ENCODE results near the gene SPNS1. TPM values are rescaled to one million over a fixed set of nuclear protein-coding genes. Genes with fewer than 3 reads are reported as not detected.
"Not testable (repeated sequence)": the region's sequence is repeated elsewhere in the genome, so short reads cannot be mapped to it uniquely, and the experiment has no call there.

SPNS1 gene
- total RNA-seq, 2 donors from 2014 or later, result 22.4 to 24.9 TPM

DNA sequence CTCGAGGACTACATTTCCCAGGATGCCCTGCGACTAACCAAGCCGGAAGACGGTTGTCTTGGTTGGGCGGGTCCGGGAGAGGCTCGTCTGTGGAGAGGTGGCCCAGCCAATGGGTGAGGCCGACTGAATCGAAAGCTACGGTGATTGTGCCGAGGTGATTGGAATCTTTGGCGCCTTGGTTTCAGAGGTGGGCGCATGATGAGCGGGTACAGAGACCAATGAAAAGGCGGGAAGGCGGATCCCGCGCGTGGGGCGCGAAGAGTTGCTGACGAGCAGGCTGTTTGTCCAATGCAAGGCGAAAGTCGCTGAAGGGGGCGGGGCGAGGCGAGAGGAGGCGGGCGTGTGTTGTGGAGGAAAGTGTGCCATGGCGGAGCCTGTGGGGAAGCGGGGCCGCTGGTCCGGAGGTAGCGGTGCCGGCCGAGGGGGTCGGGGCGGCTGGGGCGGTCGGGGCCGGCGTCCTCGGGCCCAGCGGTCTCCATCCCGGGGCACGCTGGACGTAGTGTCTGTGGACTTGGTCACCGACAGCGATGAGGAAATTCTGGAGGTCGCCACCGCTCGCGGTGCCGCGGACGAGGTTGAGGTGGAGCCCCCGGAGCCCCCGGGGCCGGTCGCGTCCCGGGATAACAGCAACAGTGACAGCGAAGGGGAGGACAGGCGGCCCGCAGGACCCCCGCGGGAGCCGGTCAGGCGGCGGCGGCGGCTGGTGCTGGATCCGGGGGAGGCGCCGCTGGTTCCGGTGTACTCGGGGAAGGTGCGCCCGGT lies 23.7 kb upstream of the SPNS1 start, which contains the start of gene NFATC2IP:
Gene NFATC2IP (plus strand): TSS at position 290 of the 762 bp plus-strand sequence. CDS start 75 bp downstream, at position 365.
- DNase-seq (ENCODE audit: low spot score), result peak; percentile 100
- intact Hi-C loops (cut with DNase I), result no loop called here

DNA sequence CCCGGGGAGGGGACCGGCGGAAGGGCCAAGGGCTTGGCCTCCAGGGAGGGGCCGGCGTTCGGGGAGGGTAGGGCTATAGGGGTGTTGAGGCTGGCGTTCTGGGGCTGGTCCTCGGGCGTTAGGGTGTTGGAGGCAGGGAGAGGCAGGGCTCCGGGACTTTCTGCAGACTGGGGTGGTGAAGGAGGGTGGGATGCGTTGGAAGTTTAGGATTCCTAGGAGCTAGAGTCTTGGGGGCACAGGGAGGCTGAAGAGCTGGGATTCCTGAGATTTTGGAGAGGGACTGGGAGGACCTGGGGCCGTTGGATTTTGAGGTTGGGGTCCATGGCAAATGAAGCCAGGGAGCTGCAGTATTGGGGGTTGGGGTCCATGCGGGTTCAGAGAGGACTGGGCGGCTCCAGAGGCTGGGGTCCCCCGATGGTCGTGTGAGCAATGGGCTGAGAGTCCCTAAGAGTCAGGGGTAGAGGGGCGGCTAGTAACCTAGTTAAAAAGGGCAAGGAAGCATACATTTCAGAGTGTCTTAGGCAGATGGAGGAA lies 23.1 kb upstream of the SPNS1 start:
- intact Hi-C loops (cut with DNase I), result no loop called here
- no peak for DNase-seq (ENCODE audit: low spot score)

DNA sequence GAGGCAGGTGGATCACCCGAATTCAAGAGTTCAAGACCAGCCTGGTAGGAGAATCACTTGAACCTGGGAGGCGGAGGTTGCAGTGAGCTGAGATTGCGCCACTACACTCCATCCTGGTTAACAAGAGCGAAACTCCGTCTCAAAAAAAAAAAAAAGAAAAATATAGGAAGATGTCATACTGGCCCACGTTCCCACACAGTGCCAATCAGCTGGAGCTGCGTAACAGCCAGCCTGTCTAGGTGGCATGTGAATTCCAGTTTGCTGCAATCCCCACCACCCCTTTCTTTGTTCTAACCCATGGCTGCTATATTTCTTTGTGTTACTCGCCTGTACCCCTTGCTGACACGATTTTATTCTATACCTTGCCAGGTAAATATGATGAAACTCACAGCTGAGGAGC lies 16.4 kb upstream of the SPNS1 start:
- intact Hi-C loops (cut with DNase I), result no loop called here
- DNase-seq (ENCODE audit: low spot score), result no peak

DNA sequence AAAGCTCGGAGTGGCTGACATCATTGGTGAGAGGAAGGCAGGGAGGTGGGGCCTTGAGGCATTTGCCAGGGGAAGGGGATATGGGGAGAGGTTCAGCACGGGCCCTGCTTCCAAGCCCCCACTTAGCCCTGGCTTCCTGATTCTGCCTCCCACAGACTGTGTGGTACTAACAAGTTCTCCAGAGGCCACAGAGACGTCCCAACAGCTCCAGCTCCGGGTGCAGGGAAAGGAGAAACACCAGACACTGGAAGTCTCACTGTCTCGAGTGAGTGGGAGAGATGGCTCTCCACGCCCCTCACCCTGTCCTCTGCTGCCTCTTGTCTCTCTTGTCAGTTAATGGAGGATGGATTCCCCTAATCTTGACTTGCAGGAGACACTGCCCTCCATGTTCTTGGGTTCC lies 15.7 kb upstream of the SPNS1 start:
- DNase-seq (ENCODE audit: low spot score), result no peak
- intact Hi-C loops (cut with DNase I), result no loop called here

DNA sequence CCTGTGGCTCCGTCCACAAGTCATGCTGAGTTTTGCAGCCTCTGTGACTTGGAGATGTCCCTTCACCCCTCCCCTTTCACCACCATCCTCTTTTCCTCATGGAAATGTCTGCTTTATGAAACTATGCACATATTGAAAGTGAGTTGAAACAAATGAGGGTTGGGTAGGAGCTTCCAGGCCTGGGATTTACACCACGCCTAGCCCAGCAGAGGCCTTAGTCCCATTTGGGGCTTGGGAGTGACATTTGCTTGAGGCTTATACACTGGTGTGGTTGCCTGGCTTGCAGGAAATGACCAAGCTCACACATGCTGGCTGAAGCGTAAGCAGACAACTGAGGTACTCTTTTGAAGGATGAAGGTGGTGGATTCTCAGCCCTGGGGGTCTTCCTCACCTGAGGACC lies 10.5 kb upstream of the SPNS1 start:
- no peak for DNase-seq (ENCODE audit: low spot score)
- intact Hi-C loops (cut with DNase I), result no loop called here

DNA sequence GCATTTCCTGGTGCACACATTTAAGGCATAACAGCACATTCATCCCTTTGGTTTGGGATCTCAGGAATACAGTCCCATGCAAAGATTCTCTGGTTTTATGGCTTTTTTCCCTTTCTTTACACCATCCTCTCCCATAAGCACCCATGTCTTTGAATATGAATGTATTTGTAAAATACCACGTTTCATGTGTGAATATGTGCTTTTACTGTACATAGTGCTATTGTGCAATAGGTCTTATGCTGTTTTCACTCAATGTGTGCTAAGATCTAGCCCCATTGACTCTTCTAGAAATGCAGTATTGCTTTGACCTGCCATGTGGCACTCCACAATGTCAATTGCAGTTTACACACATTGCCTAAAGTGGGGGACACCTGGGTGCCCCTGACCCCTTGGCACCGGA lies 10.1 kb upstream of the SPNS1 start:
- DNase-seq (ENCODE audit: low spot score), result no peak
- intact Hi-C loops (cut with DNase I), result no loop called here

DNA sequence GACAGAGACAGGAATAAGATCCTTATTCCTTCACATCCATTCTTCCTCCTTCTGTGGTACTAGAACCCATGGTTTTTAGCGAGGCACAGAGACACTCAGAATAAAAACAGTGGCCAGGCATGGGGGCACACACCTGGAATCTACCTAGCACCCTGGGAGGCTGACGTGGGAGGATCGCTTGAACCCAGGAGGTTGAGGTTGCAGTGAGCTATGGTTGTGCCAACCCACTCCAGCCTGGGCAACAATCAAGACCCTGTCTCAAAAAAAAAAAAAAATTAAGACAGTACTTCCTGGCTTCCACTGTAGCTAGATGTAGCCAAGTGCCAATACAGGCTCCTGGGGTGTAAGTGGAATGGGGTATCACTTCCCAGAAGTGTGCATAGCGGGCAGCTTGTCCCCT lies 7.4 kb upstream of the SPNS1 start:
- DNase-seq (ENCODE audit: low spot score), result no peak
- intact Hi-C loops (cut with DNase I), result no loop called here

DNA sequence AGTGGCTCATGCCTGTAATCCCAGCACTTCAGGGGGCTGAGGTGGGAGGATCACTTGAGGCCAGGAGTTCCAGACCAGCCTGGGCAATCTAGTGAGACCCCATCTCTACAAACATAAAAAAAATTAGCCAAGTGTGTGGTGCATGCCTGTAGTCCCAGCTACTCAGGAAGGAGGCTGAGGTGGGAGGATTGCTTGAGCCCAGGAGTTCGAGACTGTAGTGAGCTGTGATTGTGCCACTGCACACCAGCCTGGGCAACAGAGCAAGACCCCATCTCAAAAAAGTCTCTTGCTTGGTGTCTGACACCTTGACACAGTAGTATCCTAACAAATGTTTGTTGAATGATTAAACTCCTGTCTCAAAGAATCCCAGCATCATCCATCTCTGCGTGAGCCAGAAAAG lies 4.9 kb upstream of the SPNS1 start:
- DNase-seq (ENCODE audit: low spot score); intact Hi-C loops (cut with DNase I): not testable (repeated sequence)

DNA sequence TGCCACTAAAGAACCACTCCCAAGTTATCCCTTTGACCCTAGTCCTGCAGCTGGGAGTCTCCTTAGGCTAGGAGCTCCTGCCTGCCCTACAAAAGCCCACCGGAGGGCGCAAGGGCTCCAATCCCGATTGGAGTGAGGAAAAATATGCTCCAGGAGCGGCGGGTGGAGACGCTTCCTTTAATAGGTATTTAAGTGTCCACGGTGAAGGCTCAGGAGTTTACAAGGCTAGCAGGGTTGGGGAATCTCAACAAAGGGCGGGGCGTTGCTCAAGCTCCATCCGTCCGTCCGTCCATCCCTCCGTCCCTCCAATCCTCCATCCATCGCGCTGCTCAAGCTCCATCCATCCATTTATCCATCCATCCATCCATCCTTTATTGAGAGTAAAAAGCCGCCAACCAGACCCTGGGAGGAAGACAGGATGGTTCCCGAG lies 556 bp upstream of the SPNS1 start:
- DNase-seq (ENCODE audit: low spot score), result peak; percentile 88
- intact Hi-C loops (cut with DNase I), result no loop called here

DNA sequence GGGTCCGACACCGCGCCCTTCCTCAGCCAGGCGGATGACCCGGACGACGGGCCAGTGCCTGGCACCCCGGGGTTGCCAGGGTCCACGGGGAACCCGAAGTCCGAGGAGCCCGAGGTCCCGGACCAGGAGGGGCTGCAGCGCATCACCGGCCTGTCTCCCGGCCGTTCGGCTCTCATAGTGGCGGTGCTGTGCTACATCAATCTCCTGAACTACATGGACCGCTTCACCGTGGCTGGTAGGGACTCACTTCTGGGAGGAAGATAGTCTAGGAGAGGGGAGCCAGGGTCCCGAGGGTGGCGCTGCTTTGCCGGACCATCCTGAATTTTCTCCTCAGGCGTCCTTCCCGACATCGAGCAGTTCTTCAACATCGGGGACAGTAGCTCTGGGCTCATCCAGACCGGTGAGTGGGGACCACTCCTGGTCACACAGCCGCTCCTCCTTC lies 601 bp downstream of the SPNS1 start:
- intact Hi-C loops (cut with DNase I), result no loop called here
- DNase-seq (ENCODE audit: low spot score), result no peak

DNA sequence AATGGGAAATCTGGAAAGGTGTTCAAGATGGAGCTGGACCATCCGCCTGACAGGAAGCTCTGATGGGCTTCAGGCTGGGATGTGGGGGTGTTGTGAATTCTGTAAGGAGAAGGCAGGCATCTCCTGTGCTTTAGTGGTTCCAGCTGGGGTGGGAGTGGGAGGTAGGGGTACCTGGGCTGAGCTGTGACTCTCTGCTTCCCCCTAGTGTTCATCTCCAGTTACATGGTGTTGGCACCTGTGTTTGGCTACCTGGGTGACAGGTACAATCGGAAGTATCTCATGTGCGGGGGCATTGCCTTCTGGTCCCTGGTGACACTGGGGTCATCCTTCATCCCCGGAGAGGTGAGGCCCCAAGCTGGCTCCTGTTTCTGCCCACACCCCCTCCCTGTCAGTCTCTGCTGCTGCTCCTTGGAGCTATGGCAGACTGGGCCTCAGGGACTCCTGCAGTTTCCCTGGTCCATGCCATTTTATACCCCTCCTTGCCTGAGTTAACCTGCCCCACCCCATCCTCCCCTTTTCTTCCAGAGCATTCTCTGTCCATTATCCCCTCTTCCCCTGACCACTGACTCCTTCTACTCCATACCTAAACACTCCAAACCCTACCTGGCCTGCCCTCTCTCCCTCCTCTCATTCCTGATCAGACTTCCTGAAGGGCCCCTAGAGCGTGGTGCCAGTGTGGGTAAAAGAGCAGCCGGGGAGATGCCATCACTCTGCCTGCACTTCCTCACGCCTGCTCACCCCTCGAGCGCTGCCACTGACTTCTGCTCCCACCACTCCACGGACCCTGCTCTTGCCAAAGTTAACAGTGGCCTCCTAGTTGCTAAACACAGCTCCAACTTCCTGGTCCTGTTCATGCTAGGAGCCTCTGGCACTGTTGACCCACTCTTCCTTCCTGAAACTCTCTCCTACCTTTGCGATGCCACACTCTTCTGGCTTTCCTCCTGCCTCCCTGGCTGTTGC lies 3.4 kb downstream of the SPNS1 start:
- DNase-seq (ENCODE audit: low spot score), result no peak
- intact Hi-C loops (cut with DNase I), result no loop called here

DNA sequence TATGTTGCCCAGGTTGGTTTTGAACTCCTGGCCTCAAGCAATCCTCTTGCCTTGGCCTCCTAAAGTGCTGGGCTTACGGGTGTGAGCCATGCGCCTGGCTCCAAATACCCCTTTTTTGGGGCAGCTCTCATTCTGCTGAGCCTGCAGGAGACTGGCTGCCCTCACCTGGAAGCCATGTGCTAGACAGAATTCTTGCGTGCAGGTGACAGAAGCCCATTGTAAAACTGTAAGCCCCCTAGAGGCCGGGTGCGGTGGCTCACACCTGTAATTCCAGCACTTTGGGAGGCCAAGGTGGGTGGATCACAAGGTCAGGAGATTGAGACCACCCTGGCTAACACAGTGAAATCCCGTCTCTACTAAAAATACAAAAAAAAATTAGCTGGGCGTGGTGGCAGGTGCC lies 5.8 kb downstream of the SPNS1 start:
- intact Hi-C loops (cut with DNase I); DNase-seq (ENCODE audit: low spot score): not testable (repeated sequence)

DNA sequence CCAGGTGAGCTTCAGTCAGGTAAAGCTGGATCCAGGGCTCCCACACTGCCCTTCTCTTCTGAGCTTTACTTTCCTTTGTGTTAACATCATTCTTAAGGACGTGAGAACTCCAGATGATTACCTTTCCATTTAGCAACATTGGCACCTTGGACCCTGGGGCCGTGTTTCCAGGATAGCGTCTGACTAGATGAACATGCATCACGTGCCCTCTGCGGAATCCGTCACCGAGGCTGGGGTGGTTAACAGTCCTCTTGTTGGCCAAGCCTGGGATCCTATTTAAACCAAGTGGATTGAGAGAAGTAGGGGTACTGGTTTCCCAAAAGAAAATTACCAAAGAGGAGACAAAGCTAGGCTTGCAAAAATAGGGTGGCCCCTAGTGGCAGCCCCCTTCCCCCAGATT lies 6.4 kb downstream of the SPNS1 start:
- no peak for DNase-seq (ENCODE audit: low spot score)
- intact Hi-C loops (cut with DNase I), result no loop called here

DNA sequence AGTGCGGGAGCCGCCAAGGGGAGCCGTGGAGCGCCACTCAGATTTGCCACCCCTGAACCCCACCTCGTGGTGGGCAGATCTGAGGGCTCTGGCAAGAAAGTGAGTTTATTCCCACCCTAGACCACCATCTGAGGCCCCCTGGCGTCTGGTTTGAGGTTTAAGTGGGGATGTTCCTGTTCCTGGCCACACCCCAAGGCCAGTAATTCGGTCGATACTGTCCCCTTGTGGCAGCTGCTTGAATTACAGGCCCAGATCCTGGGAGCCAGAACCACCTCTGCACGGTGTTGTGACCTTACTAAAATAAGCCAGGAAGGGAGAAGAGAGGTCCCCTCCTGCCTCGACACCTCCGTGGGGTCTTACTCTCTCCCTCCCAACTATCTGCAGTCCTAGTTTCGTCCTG lies 6.9 kb downstream of the SPNS1 start:
- no peak for DNase-seq (ENCODE audit: low spot score)
- intact Hi-C loops (cut with DNase I), result no loop called here

DNA sequence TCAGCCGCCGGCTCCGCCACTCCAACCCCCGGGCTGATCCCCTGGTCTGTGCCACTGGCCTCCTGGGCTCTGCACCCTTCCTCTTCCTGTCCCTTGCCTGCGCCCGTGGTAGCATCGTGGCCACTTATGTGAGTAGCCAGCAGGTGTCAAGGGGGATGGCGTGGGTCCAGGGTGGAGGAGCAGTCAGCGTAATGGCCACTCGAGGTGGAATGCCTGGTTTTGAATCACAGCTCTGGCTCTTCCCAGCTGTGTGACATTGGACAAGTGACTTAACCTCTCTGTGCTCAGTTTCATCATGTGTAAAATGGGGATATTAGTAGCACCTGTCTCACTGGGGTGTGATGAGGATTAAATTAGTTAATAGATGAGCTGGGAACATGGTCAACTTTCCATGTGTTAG lies 7.8 kb downstream of the SPNS1 start:
- DNase-seq (ENCODE audit: low spot score), result no peak
- intact Hi-C loops (cut with DNase I), result no loop called here

DNA sequence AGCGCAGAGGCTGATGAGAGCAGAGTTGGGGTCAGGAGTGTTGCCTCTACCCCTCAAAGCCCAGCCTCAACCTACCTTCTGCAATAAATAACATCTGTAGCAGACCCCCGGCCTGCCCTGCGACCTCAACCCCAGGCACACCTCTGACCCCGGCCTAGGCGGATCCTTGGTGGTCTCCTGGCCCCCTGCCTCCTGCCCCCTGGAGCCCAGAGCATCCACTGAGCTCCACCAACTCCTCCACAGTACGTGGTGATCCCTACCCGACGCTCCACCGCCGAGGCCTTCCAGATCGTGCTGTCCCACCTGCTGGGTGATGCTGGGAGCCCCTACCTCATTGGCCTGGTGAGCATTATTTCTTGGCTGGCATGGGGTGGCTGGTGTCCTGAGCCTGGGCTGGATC lies 8.4 kb downstream of the SPNS1 start:
- no peak for DNase-seq (ENCODE audit: low spot score)
- intact Hi-C loops (cut with DNase I), result no loop called here

DNA sequence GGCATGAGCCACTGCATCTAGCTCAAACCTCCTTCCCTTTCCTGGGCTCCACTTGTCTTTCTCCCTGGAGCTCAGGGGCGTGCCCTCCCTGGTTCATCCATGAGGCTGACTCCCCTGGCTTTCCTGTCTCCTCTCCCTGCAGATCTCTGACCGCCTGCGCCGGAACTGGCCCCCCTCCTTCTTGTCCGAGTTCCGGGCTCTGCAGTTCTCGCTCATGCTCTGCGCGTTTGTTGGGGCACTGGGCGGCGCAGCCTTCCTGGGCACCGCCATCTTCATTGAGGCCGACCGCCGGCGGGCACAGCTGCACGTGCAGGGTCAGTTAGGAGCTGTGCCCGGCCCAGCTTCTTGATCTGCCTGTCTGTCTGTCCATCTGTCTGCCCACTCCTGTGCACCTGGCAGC lies 9.1 kb downstream of the SPNS1 start:
- DNase-seq (ENCODE audit: low spot score), result no peak
- intact Hi-C loops (cut with DNase I), result no loop called here

DNA sequence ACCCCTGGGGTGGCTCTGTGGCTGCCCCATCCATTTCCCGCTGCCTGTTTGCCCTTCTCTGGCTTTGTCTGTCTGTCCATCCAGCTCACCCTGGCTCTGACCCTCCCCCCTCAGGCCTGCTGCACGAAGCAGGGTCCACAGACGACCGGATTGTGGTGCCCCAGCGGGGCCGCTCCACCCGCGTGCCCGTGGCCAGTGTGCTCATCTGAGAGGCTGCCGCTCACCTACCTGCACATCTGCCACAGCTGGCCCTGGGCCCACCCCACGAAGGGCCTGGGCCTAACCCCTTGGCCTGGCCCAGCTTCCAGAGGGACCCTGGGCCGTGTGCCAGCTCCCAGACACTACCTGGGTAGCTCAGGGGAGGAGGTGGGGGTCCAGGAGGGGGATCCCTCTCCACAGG lies 9.5 kb downstream of the SPNS1 start:
- intact Hi-C loops (cut with DNase I), result no loop called here
- DNase-seq (ENCODE audit: low spot score), result no peak

DNA sequence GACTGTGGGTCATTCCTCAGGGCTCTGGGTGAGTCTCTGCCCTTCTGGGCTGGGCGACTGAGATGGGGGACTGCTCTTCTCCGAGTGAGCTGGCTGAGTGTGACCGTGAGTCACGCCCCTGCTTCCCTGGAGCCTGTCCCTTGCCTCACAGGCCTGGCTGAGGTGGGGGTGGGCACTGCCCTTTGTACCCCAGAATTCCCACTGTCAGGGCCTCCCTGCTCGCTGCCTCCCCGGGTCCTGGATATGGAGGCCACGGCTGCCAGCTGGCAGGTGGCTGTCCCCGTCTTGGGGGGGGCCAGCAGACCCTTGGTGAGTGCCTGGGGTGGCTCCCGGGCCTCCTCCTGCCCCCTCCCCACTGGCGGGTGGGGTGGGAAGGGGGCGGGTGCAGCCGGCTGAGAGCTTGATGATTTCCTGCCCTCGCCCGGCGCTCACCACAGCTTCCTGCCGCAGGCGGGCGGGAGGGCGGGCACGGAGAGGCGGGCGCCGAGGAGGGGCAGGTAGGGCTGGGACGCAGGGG lies 10.1 kb downstream of the SPNS1 start, which contains the start of gene LAT:
Gene LAT (plus strand): TSS at position 434 of the 517 bp plus-strand sequence. CDS start 366 bp downstream, outside the sequence.
- intact Hi-C loops (cut with DNase I), result no loop called here
- no peak for DNase-seq (ENCODE audit: low spot score)

Measured in posterior vena cava (tissue), 2 donors.